GM18907 (cell line): ENCODE measurements around the gene MICAL3.

Experiments
- ATAC-seq: cut with Tn5 transposase; IDR thresholded peaks from one replicate; pipeline ENCODE4 v1.9.1; 2021; ENCODE audit warnings: mild to moderate bottlenecking, moderate library complexity; ENCODE audit not compliant: unreplicated experiment

Gene MICAL3

DNA sequence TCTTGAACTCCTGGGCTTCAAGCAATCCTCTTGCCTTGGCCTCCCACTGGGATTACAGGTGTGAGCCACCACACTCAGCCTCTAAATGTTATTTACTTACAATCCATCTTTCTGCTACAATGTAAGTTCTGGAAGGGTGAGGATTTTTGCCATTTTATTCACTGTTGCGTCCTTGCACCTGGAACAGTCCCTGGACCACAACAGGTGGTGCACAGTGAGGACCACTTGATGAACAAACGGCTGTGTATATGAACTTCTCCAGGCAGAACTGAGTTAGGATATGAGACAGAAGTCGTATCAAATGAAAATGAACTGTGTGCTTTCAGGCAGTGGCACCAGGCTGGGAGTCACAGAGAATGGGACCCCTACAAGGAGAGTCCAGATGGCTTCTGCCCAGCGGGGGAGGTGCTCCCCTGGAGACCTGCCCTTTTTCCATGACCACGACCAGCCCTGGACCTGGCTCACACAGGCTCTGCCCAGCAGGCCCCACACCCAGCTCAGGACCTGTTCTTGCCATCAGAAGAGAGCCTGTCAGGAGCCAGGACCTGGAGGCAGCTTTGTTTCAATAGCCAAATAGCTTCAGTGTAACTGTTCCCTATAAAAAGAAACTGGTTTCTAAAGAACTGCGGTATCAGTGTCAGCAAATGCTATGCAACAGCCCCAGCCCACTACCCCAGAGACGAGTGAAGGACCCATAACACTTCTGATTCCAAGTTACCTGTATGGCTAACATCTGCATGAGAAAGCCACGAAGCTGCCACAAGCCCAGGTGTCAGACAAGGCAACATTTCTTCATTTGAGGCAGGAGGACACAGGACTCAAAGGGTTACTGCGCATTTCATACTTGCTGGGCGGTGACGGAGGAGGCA lies 104.9 kb downstream of the MICAL3 start:
- ATAC-seq, result no peak

DNA sequence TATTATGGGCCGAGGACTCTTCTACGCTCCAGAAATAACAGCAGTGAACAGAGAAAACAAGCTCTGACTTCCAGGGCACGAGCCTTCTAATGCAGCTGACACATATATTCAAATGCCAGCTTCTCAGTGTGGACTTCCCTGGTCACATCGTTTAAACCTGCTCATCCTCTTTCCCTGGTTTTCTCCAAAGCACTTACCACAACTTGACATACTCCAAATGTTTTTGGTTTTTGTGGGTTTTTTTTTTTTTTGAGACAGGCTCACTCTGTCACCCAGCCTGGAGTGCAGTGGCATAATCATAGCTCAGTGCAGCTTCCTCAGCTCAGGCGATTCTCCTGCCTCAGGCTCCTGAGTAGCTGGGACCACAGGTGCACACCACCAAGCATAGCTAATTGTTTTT lies 105.5 kb downstream of the MICAL3 start:
- ATAC-seq, result no peak

DNA sequence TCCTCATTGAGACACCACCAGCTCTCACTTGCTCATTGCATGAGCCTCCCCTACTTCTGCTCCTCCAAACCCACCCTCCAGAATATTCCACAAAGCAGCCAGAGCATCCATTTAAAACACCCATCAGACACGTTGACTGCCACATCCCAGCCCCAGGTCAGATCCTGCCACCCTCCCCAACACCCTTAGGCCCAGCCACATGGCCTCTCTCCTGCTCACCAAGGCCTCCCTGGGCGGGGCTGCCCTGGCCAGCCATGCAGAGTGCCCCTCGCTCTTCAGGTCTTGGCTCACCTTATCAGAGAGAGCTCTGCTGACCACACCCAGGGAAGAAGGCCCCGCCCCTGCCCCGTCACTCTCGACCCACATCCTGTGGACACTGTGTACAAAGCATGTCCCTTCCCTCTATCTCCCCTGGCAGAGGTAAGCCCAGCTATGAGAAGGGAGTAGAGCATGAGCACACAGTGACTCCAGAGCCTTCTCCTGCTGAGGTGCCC lies 106.8 kb downstream of the MICAL3 start:
- no peak for ATAC-seq

DNA sequence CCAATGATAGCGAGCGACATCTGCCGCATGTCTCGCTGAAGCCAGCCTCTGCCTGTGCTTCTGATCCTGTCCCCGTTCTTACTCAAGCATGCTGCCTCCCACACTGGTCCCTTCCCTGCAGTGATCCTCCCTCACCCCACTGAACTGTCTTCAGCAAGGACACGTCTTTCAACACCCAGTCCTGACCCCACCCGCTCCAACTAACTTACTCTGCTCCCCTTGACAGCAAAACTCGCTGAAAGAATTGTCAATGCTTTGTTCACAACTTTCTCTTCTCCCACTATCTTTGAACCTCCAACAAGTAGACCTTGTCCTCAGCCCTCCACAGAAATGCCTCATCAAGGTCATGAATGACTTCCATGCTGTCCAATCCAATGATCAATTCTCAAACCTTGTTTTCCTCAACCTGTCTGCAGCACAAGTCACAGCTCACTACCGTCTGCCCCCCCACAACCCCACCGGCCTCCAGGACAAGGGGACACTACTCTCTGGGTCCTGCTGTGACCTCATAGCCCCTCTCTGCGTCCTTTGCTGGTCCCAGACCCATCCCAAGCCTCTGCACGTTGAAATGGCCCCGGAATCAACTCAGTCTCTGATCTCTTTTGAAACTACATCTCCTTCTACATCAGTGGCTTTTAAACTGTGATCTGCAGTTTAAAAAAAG lies 108.0 kb downstream of the MICAL3 start:
- ATAC-seq, result no peak

DNA sequence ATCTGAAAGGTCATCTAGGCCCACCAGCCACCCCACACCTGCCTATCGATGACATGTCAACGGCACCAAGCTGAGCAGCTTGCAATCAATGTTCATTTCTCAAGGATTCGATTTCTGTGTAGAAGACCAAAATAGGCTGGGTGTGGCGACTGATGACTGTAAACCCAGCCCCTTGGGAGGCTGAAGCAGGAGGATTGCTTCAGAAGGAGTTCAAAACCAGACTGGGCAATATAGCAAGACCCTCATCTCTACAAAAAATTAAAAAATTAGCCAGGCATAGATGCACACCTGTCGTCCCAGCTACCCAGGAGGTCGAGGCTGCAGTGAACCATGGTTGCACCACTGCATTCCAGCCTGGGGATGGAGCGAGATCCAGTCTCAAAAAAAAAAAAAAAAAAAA lies 108.7 kb downstream of the MICAL3 start:
- ATAC-seq, result no peak

DNA sequence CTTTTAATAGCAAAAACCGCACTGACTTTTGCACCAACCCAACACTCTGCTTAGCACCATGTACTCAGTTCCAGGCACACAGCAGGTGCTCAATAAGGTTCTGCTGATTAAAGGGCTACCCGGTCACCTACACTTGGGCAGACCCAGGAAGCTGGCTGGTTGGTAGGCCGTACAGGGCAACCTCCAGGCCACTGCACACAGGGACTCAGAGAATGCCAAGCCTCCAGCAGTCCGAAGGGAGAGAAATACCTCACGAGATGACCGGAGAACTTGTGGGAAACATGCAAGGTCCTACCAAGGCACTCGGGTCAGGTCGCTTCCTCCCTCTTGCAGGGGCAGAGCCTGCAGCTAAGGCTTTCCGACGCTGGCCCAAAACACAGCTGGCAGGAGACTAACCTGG lies 109.2 kb downstream of the MICAL3 start:
- ATAC-seq, result no peak

DNA sequence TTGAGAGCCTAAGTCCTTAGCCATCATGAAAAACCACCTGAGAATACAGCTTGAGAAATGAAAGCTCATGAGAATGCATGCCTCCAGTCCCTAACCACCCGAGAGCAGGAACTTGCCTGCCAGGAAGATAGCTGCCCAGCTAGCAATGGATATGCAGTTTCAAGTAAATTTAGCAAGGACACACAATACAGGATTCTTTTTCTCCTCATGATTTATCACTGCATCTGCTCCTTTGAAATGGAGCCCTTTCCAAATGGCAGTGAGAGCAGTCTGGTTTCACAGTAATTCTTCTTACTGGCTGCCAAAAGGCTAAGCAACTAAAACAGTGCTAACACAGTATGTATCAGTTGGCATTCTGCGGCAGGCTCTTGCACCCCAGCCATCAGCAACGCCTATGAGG lies 109.9 kb downstream of the MICAL3 start:
- ATAC-seq, result no peak

DNA sequence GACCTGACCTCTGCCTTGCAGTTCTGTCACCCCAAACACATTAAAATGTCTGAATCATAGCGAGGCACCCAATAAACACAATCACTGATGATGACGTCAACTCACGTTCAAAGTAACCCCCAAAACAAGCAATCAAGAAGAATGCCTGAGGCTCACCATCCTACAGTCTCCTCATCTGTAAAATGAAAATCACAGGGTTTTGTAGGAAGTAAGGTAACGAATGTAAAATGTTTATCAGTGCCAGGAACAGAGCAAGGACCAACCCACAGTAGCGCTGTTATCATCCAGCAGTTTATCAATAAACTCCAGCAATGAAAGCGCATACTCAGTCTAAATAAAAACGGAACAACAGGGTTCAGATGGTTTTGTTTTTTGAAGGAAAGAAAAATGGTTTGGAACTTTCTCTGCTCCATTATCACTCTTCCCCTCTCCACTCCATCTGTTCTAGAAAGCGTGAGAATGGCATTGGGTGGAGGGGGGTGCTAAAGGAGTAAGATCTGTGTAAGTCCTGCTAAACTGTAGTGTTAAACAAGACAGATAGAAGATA lies 110.5 kb downstream of the MICAL3 start:
- no peak for ATAC-seq

DNA sequence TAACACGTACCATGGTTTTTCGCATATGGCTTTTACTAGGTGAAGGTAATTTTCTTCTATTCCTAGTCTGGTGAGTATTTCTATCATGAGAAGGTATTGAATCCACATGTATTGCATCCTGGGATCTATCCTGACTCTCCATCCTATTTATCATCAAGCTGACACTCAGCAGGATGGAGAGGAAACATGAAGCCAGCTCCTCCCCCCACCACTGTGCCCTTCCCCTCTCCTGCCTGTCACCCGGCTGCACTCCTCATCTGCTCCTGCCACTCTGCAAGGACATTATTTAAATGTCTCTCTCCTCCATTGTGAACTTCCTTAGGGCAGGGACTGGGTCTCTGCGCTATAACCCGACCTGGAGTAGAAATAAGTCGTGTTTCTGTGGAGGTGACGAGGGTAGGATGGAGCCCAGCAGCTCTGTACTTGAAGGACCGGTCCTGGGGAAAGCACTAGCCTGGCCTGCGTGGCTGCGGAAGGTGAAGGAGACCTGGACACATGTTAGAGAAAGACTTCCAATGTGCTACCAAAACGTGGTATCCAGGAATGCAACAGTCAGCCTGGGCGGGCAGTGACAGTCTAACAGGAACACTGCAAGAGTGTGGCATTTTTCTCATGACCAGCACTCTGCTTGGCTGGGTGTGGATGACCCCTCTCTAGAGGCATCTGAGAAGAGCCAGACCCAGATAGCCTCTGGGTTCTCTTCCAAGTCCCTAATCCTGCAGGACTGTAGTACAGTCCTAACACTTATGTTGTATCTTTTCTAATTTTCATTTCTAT lies 111.2 kb downstream of the MICAL3 start:
- ATAC-seq, result no peak

DNA sequence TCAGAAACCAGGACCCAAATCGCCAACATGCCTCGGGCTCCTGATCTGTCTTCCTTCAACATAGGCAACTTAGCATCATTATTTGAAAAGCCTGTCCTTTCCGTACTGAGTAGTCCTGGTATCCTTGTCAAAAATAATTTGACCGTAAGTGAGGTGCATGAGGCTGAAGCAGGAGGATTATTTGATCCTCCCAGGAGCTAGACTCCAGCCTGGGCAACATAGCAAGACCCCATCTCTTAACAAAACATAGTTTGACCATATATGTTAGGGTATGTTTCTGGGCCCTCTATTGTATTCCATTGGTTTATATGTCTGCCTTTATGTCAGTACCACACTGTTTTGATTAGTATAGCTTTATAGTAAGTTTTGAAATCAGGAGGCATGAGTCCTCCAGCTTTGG lies 112.5 kb downstream of the MICAL3 start:
- no peak for ATAC-seq

DNA sequence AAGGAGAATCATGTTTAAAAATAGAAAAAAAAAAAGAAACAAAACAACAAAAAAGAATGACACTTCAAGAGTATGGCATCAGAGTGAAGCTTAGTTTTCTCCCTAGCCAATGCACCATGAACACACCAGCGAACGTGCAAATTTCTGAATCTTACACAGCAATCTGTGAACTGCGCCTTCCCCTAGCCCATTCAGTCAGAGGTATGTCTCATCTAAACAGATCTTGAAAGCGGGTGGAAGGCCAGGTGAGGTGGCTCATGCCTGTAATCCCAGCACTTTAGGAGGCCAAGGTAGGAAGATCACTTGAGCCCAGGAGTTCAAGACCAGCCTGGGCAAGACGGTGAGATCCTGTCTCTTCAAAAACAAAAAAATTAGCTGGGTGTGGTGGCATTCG lies 113.1 kb downstream of the MICAL3 start:
- no peak for ATAC-seq

DNA sequence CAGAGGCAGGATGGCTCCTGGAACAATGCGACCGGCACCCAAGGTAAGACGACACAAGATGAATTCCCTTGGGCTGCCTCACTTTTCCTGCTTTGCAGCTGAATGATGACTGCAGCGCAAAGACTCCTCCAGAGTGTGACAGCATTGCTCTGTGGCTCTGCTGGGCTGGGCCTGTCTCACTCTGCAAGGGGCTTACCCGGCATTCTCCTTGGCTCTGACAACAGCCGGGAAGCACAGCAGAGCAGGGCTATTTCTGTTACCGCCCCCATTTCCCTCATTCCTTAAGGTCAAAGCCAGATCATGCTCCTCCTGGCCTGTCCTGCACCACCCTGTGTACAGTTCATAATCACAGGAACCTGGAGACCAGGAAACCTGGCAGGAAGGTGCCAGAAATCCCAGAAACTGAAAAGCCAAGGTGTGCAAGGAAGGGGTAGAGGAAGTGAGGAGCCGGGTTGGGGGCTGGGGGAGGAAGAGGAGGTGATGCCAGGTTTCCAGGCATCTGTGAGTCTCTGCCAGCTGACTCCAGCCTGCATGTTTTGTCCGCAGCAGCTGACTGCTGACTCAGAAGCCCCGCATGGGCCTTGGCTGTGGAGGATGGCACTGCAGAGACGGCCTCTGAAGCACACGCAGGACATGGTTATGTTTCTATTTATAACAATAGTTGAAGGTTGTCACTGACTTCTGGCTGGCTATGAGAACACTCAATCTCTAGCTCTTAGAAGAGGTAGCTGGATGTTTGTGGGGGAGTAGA lies 113.6 kb downstream of the MICAL3 start:
- no peak for ATAC-seq

DNA sequence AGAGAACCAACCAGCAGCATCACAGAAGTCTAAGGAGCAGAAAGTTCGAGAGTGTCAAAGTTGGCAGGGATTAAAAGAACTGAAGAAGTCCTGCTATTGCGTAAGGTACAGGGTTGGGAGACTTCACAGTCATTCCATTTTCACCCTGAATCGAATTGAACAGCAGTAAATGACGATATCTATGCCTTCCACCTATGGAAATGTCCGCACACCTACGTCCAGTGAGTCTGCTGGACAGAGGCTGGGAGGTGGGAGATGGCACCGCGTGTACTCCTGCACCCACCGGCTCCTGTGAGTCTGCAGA lies 116.7 kb downstream of the MICAL3 start:
- no peak for ATAC-seq

DNA sequence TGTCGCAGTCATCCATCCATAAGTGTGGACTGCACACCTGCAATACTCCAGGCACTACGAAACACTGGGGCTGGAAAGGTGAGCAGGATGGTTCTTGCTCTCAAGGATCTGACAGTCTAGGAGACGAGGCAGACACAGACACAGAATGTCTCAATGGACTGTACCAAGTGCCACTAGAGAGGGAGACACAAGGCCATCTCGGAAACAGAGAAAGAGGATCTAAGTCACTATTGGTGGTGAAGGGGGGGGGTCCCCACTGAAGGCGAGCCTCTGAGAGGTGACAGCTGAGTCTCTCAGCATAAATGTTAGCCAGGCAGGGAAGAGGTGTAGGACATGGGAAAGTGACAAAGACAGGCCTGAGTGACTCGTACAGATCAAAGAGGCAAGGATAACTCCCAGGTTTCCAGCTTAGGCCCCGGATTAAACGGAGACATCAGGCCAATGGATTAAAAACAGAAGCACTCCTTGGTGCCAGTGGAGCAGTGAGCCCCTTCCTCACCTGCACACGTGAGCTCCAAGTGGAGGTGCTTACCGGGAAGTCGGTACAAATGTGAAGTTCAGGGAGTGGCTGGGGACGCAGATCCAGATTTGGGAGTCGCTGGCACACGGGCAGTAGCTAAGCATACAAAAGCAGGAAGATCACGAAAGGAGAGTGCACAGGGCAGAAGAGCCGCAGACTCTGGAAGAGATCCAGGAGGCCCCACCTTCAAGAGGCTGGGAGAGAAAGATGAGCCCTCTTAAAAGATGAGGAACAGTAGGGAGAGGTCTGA lies 117.2 kb downstream of the MICAL3 start:
- no peak for ATAC-seq

DNA sequence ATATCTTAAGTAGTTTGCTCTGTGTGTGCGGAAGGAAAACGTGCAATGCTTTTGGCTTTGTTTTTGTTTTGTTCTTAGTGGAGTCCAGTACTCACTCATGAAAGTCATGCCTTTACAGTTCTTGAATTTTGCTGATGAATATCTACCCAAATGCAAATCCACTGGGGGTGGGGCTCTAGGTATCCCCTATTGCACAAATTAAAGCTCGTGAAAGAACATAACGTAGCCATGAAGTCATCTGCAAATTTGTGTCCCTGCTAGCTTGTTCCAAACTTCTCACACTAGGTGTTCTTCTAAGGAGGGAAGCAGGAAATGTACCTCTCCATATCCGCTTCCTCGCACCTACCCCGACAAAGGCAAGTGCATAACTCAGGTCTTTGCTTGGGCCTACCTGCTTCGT lies 118.9 kb downstream of the MICAL3 start:
- ATAC-seq, result no peak

DNA sequence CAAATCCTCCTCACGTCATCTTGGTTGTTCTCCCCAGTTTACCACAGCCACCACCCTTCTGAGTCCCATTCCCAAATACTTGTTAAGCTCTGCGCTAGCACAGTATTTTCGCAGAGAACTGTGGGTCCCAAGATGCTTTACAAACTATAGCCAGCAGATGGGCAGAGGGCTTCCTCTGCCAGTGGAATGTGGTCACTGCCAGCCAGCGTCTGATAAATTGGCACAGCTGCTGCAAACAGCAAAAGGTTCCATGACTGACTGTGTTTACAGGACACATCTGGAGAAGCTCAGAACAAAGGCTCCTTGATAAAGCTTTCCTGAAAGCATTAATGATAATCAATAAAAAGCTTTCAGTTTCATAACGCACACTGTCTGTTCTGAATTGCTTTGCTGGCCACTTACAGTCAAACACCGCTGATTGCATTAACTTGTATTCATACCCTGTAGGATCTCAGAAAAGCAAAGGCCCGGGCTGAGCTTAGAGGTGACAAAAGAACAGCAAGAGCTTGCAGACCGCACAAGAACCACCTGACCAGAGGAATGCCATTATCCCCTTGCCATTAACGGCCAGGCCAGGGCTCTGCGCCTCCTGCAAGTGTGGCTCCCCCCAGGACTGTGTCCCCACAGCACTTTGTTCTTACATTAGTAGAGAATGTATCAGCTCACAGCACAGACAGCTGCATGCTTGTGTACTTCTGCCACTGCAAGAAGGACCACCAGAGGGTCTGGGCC lies 120.6 kb downstream of the MICAL3 start:
- ATAC-seq, result no peak

DNA sequence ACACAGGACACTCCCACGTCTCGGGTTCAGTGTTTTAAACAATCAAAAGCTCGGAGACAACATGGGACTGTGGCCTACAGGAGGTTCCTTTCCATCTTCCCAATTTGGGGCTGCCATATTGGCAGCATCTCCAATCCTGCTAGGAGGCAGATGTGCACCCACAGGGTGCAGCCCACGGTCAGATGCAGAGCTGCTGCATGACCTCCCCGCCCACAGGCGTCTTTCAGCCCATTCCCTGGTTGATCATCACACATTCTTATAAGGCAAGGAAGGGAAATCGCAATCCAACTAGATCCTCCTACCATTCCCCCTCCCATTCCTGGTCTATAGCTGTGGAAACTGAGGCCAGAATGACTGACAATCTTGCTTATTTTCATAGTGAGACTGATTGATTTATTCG lies 121.4 kb downstream of the MICAL3 start:
- ATAC-seq, result no peak

DNA sequence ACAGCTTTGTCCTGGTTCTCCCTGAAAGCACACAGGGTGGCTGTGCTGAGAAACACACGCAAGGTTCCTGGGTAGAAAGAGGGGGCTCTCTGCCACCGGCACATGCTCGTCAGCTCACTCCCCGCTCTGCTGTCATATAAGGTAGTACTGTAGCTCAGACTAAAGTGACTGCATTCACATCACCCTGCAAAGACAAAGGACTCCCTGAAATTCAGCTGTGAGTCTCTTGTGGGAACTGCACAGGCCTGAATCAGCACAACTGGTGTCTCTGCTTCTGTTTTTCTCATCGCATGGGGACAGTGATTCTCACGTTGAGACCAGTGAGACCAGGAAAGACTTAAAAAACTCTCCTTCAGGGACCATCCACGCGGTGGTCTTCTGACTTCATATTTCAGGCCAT lies 126.0 kb downstream of the MICAL3 start:
- ATAC-seq, result no peak

DNA sequence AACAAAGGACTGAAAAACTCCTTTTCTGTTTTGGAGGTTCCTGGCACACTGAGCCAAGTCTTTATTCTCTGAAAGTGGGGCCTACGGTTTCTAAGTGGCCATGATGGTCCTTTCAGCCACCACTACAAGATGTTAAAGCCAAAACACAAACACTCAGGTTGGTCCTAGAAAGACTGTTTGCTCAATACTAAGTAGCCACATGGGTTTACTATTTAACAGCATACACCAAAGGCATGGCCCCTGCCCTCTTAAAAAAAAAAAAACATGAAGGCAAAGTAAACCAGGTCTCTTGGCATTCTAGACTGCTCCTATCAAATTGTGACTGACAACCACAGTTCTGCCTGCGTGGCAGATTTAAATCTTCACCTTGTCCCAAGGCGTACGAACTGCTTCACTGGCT lies 126.5 kb downstream of the MICAL3 start:
- ATAC-seq, result no peak
